ENCODE results near the gene GCLC. TPM values are rescaled to one million over a fixed set of nuclear protein-coding genes. Genes with fewer than 3 reads are reported as not detected.

GCLC gene
- polyA plus RNA-seq, 3 donors from 2014 or later = 11.4 to 26.1 (median 20.7) TPM

GRCh38 chr6:53461041-53461656 is 83.8 kb downstream of the GCLC start:
- no peaks in the 10 kb centered on the region for H3K36me3 Mint-ChIP-seq
- peaks cover 0 to 4% (median 0%) of the 10 kb centered on the region in 3 donors for H3K27me3 Mint-ChIP-seq (ENCODE audit: low read depth in 3 of 3)
- H3K4me1 Mint-ChIP-seq = no peaks in the 10 kb centered on the region
- no peak overlapping the region for H3K27ac Mint-ChIP-seq
- no peak for DNase-seq
- peaks cover 0 to 3% (median 0%) of the 10 kb centered on the region in 6 donors for H3K9me3 Mint-ChIP-seq
- no peak overlapping the region for H3K4me3 Mint-ChIP-seq

- DNase-seq = no peak
- no peaks in the 10 kb centered on the region for H3K4me1 Mint-ChIP-seq
Measured at GRCh38 chr6:53458105-53458866, 86.6 kb downstream of the GCLC start.

GRCh38 chr6:53456809-53457208 is 88.1 kb downstream of the GCLC start:
- peaks cover 0 to 4% (median 0%) of the 10 kb centered on the region in 6 donors for H3K9me3 Mint-ChIP-seq
- no peak for DNase-seq
- H3K4me1 Mint-ChIP-seq = no peaks in the 10 kb centered on the region
- peaks cover 0 to 8% (median 0%) of the 10 kb centered on the region in 3 donors for H3K36me3 Mint-ChIP-seq
- no peak overlapping the region for H3K4me3 Mint-ChIP-seq
- no peak overlapping the region for H3K27ac Mint-ChIP-seq
- peaks cover 0 to 4% (median 3%) of the 10 kb centered on the region in 3 donors for H3K27me3 Mint-ChIP-seq (ENCODE audit: low read depth in 3 of 3)

More at GRCh38 chr6:53458105-53458866, 86.6 kb downstream of the GCLC start:
- Mint-ChIP-seq H3K36me3 (peaks cover 0 to 8% (median 0%) of the 10 kb centered on the region in 3 donors), H3K27ac (no peak overlapping the region), H3K9me3 (peaks cover 0 to 4% (median 0%) of the 10 kb centered on the region in 6 donors), H3K4me3 (no peak overlapping the region), H3K27me3 (ENCODE audit: low read depth in 3 of 3) (peaks cover 0 to 4% (median 3%) of the 10 kb centered on the region in 3 donors)

- peaks cover 2 to 4% (median 3%) of the 10 kb centered on the region in 3 donors for H3K27me3 Mint-ChIP-seq (ENCODE audit: low read depth in 3 of 3)
- H3K27ac Mint-ChIP-seq = no peak overlapping the region
- DNase-seq = no peak
- peaks cover 0 to 4% (median 0%) of the 10 kb centered on the region in 6 donors for H3K9me3 Mint-ChIP-seq
- no peaks in the 10 kb centered on the region for H3K4me1 Mint-ChIP-seq
- no peak overlapping the region for H3K4me3 Mint-ChIP-seq
- H3K36me3 Mint-ChIP-seq = peaks cover 0 to 8% (median 0%) of the 10 kb centered on the region in 3 donors
Measured at GRCh38 chr6:53455678-53456077, 89.2 kb downstream of the GCLC start.

GRCh38 chr6:53451165-53451564 is 93.7 kb downstream of the GCLC start:
- H3K4me3 Mint-ChIP-seq = no peak overlapping the region
- H3K27me3 Mint-ChIP-seq (ENCODE audit: low read depth in 3 of 3) = peaks cover 0 to 10% (median 2%) of the 10 kb centered on the region in 3 donors
- H3K9me3 Mint-ChIP-seq = peaks cover 0 to 4% (median 0%) of the 10 kb centered on the region in 6 donors
- H3K27ac Mint-ChIP-seq = no peak overlapping the region
- peaks cover 0 to 8% (median 0%) of the 10 kb centered on the region in 3 donors for H3K36me3 Mint-ChIP-seq
- DNase-seq = no peak
- H3K4me1 Mint-ChIP-seq = no peaks in the 10 kb centered on the region

DNA sequence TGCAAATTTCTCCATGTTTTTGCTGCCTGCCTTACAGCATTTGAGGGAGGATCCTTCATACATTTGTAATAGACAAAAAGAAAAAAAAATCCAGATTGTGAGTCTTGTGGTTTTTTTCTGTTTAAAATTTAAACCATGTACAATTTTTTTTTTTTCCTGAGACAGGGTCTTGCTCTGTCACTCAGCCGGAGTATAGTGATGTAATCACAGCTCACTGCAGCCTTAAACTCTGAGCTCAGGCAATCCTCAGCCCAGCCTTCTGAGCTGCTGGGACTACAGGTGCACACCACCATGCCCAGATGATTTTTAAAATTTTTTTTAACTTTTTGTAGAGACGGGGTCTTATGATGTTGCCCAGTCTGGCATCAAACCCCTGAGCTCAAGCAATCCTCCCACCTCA is 97.0 kb downstream of the GCLC start:
- no peaks in the 10 kb centered on the region for H3K4me1 Mint-ChIP-seq

More for the DNA sequence above, 97.0 kb downstream of the GCLC start:
- H3K4me3 Mint-ChIP-seq = no peak overlapping the region
- peaks cover 0 to 7% (median 2%) of the 10 kb centered on the region in 3 donors for H3K27me3 Mint-ChIP-seq (ENCODE audit: low read depth in 3 of 3)
- H3K36me3 Mint-ChIP-seq = no peaks in the 10 kb centered on the region
- H3K27ac Mint-ChIP-seq = no peak overlapping the region
- no peak for DNase-seq
- no peaks in the 10 kb centered on the region for H3K9me3 Mint-ChIP-seq

Other genes with a start within 250 kb of the GCLC start
- gene ELOVL5, start 196.2 kb downstream of the GCLC start, polyA plus RNA-seq = 10 to 100 TPM; 45.4 to 85.2 (median 63.0) TPM
- not detected for gene KLHL31, start 120.7 kb upstream of the GCLC start, polyA plus RNA-seq
- 1 to 10 TPM; 1.6 to 2.8 (median 2.7) TPM for gene LRRC1, start 249.9 kb upstream of the GCLC start, polyA plus RNA-seq